A549 (cell line): ENCODE data around the gene PARD3B. TPM values are rescaled to one million over a fixed set of nuclear protein-coding genes. Genes with fewer than 3 reads are reported as not detected.

Experiments
- ATAC-seq, 2 experiments: fragments of 200-7000 bp in 1 of 2; fragments of >200 bp in 1 of 2; cut with Nextera tagmentation in 1 of 2; cut with Tn5 transposase in 1 of 2; 3 replicates each; pipeline versions ENCODE4 v1.8.0 to v1.9.1; 2018 to 2020; ENCODE audit warnings: mild to moderate bottlenecking in 1 of 2, moderate library complexity in 1 of 2
- CTCF ChIA-PET: fragments of 300-600 bp; sonication (Branson Sonifier 250); formaldehyde crosslinking; extraction: SDS; loops from one replicate; lab custom pipeline; 2021; ENCODE audit warnings: antibody characterized with exemption, inconsistent platforms; lab: Yijun Ruan, JAX
- POLR2A ChIA-PET: fragments of 350-600 bp; formaldehyde crosslinking; extraction: SDS; loops from one replicate; lab custom pipeline; 2021; ENCODE audit warnings: antibody characterized with exemption, inconsistent platforms; lab: Yijun Ruan, JAX
- DNase-seq, 2 experiments: peaks; one replicate each; pipeline versions ENCODE4 v3.0.0 to v3.0.0-alpha.2; 2011 to 2016; ENCODE audit warnings: low read depth in 1 of 2, low spot score in 1 of 2
- FAIRE-seq: peaks from 2 replicates; lab custom pipeline; 2011; peaks lifted over from hg19 to GRCh38; lab: Jason Lieb, UNC
- H3K27ac ChIP-seq, 2 experiments: fragments of >200 bp; sonication (Bioruptor Twin); formaldehyde crosslinking; 3 replicates each; pipeline ENCODE4 v1.5.1; 2016 to 2017
- H3K4me1 ChIP-seq: fragments of >200 bp; sonication (Bioruptor Twin); formaldehyde crosslinking; 3 replicates; pipeline ENCODE4 v1.6.1; 2016
- H3K4me2 ChIP-seq: fragments of >200 bp; sonication (Bioruptor Twin); formaldehyde crosslinking; 3 replicates; pipeline ENCODE4 v1.6.1; 2016
- H3K4me3 ChIP-seq: fragments of >200 bp; sonication (Bioruptor Twin); formaldehyde crosslinking; 3 replicates; pipeline ENCODE4 v1.5.1; 2016
- H3K9me3 ChIP-seq: fragments of >200 bp; sonication (Bioruptor Twin); formaldehyde crosslinking; 3 replicates; pipeline ENCODE4 v1.6.1; 2016
- CBX8 ChIP-seq: fragments of 200-600 bp; sonication (generic); IDR thresholded peaks from 2 replicates; pipeline ENCODE4 v1.6.1; 2016
- CEBPB ChIP-seq, 2 experiments: fragments of >200 bp in 1 of 2; sonication (Bioruptor Twin) in 1 of 2; formaldehyde crosslinking in 1 of 2; IDR thresholded peaks; 2 replicates each; pipeline ENCODE4 v1.6.1; 2012 to 2016
- CHD2 ChIP-seq: fragments of 150-350 bp; IDR thresholded peaks from 2 replicates; pipeline ENCODE4 v1.6.1; 2014; ENCODE audit warnings: low read length; ENCODE audit not compliant: partially characterized antibody
- CHD4 ChIP-seq: fragments of 200-600 bp; sonication (generic); IDR thresholded peaks from 2 replicates; pipeline ENCODE4 v1.6.1; 2016; ENCODE audit warnings: antibody characterized with exemption, mild to moderate bottlenecking, borderline replicate concordance
- EHF ChIP-seq: fragments of 250-450 bp; sonication (Bioruptor Pico); IDR thresholded peaks from 2 replicates; pipeline ENCODE4 v1.5.0; 2020; ENCODE audit warnings: mild to moderate bottlenecking
- ELK1 ChIP-seq: fragments of 150-350 bp; IDR thresholded peaks from 2 replicates; pipeline ENCODE4 v1.6.1; 2014; ENCODE audit warnings: low read depth, mild to moderate bottlenecking, low read length
- FOSL2 ChIP-seq, 2 experiments: fragments of 450-650 bp in 1 of 2; fragments of >200 bp in 1 of 2; sonication (Bioruptor Twin) in 1 of 2; formaldehyde crosslinking; IDR thresholded peaks; 2 replicates each; pipeline versions ENCODE4 v1.5.0 to v1.6.1; 2016 to 2020; ENCODE audit warnings: mild to moderate bottlenecking in 1 of 2, moderate library complexity in 1 of 2
- FOXS1 ChIP-seq: fragments of 250-450 bp; sonication (Bioruptor Pico); IDR thresholded peaks from 2 replicates; pipeline ENCODE4 v1.5.0; 2020; ENCODE audit warnings: mild to moderate bottlenecking, moderate library complexity
- HDAC2 ChIP-seq: fragments of 200-600 bp; sonication (generic); IDR thresholded peaks from 2 replicates; pipeline ENCODE4 v1.6.1; 2016
- HEYL ChIP-seq: fragments of 250-450 bp; sonication (Bioruptor Pico); IDR thresholded peaks from 2 replicates; pipeline ENCODE4 v1.8.0; 2021; ENCODE audit warnings: mild to moderate bottlenecking, moderate library complexity
- HOXA7 ChIP-seq: fragments of 250-450 bp; sonication (Bioruptor Pico); IDR thresholded peaks from 2 replicates; pipeline ENCODE4 v1.5.0; 2020; ENCODE audit warnings: mild to moderate bottlenecking, moderate library complexity
- HOXB13 ChIP-seq: fragments of 250-450 bp; sonication (Bioruptor Pico); IDR thresholded peaks from 2 replicates; pipeline ENCODE4 v1.5.0; 2020; ENCODE audit warnings: low read depth, mild to moderate bottlenecking, moderate library complexity
- HOXB5 ChIP-seq: fragments of 250-450 bp; sonication (Bioruptor Pico); IDR thresholded peaks from 2 replicates; pipeline ENCODE4 v1.5.0; 2020; ENCODE audit warnings: mild to moderate bottlenecking, moderate library complexity
- JUN ChIP-seq, 2 experiments: fragments of >200 bp; sonication (Bioruptor Twin); formaldehyde crosslinking; IDR thresholded peaks; 2 replicates in 1 of 2; 3 replicates in 1 of 2; pipeline ENCODE4 v1.6.1; 2016 to 2017
- KDM1A ChIP-seq: fragments of 200-600 bp; sonication (generic); IDR thresholded peaks from 2 replicates; pipeline ENCODE4 v1.6.1; 2016; ENCODE audit warnings: low read depth, mild to moderate bottlenecking
- MYC ChIP-seq: IDR thresholded peaks from 2 replicates; pipeline ENCODE4 v1.6.1; 2012; ENCODE audit warnings: mild to moderate bottlenecking, inconsistent platforms, low read length, improper control_type of control experiment, borderline replicate concordance
- NR3C1 ChIP-seq: fragments of >200 bp; sonication (Bioruptor Twin); formaldehyde crosslinking; IDR thresholded peaks from 3 replicates; pipeline ENCODE4 v1.6.1; 2017
- PHF8 ChIP-seq: fragments of 200-600 bp; sonication (generic); IDR thresholded peaks from 2 replicates; pipeline ENCODE4 v1.6.1; 2016; ENCODE audit warnings: low read depth, mild to moderate bottlenecking, antibody characterized with exemption, moderate library complexity, borderline replicate concordance
- POLR2A ChIP-seq: IDR thresholded peaks from 2 replicates; pipeline ENCODE4 v1.6.1; 2012; ENCODE audit warnings: mild to moderate bottlenecking, low read length
- POLR2AphosphoS2 ChIP-seq: conservative IDR thresholded peaks from 2 replicates; pipeline ENCODE4 v1.6.1; 2012; ENCODE audit warnings: low read length, improper control_type of control experiment, inconsistent platforms
- RAD21 ChIP-seq, 2 experiments: fragments of >200 bp in 1 of 2; sonication (Bioruptor Twin) in 1 of 2; formaldehyde crosslinking in 1 of 2; IDR thresholded peaks in 1 of 2; conservative IDR thresholded peaks in 1 of 2; 2 replicates in 1 of 2; 3 replicates in 1 of 2; pipeline ENCODE4 v1.6.1; 2012 to 2018; ENCODE audit warnings: inconsistent platforms in 1 of 2
- RARB ChIP-seq: fragments of 250-450 bp; sonication (Bioruptor Pico); IDR thresholded peaks from 2 replicates; pipeline ENCODE4 v1.8.0; 2021; ENCODE audit warnings: mild to moderate bottlenecking, moderate library complexity
- RCOR1 ChIP-seq: fragments of 150-350 bp; IDR thresholded peaks from 2 replicates; pipeline ENCODE4 v1.6.1; 2014; ENCODE audit warnings: antibody characterized with exemption, low read length, low read depth
- TP53 ChIP-seq: fragments of 250-450 bp; sonication (Bioruptor Pico); IDR thresholded peaks from 2 replicates; pipeline ENCODE4 v1.5.0; 2021; ENCODE audit warnings: mild to moderate bottlenecking, moderate library complexity
- ZSCAN20 ChIP-seq: fragments of 250-450 bp; sonication (Bioruptor Pico); IDR thresholded peaks from 2 replicates; pipeline ENCODE4 v1.8.0; 2022; ENCODE audit warnings: mild to moderate bottlenecking, moderate library complexity
- WGBS: methylation state at CpG from one replicate; pipeline ENCODE4 v1.1.6; 2017; ENCODE audit errors: missing lambda C conversion rate; 5-methylcytosine and 5-hydroxymethylcytosine counted together
- polyA plus RNA-seq, 4 experiments: library from polyadenylated mRNA; depleted of rRNA in 3 of 4; stranded (reverse); fragments of >200 nt; fragmentation: RNase III in 1 of 4; extraction: RNeasy Plus Mini Kit Qiagen cat#74134 plus additional on column Dnase treatment in 1 of 4; gene quantifications; 2 replicates in 3 of 4; 3 replicates in 1 of 4; pipeline ENCODE4 v1.2.3, GENCODE V29; 2011 to 2017
- TF ChIP-seq, protein P1 (sequence below): fragments of 250-450 bp; sonication (Bioruptor Pico); IDR thresholded peaks from 2 replicates; pipeline ENCODE4 v1.5.0; 2020; ENCODE audit warnings: low read depth, mild to moderate bottlenecking, moderate library complexity
- TF ChIP-seq, protein P2 (sequence below): IDR thresholded peaks from 2 replicates; pipeline ENCODE4 v1.6.1; 2012
- TF ChIP-seq, protein P3 (sequence below): fragments of >200 bp; sonication (Bioruptor Twin); formaldehyde crosslinking; IDR thresholded peaks from 2 replicates; pipeline ENCODE4 v1.6.1; 2016

PARD3B gene
- polyA plus RNA-seq, 2 of the 4 experiments (the other 2 are of a cell fraction), result 1.2 to 2.4 TPM

GRCh38 chr2:205643391-205643885 is 1098.2 kb downstream of the PARD3B start:
- CTCF ChIA-PET, result interaction anchor here (1.4 kb wide), 1 partner anchor 32 kb away, joined by 5 read pairs; no protein-coding TSS in a partner anchor
- TF ChIP-seq, protein P1, sequence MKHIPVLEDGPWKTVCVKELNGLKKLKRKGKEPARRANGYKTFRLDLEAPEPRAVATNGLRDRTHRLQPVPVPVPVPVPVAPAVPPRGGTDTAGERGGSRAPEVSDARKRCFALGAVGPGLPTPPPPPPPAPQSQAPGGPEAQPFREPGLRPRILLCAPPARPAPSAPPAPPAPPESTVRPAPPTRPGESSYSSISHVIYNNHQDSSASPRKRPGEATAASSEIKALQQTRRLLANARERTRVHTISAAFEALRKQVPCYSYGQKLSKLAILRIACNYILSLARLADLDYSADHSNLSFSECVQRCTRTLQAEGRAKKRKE (CRISPR knock-in tag), result no peak
- TF ChIP-seq KDM1A (no peak), CHD2 (no peak), FOSL2 (IDR thresholded peaks at IDR 0.05) (no peak), FOSL2 (CRISPR knock-in tag; IDR thresholded peaks at IDR 0.05) (no peak), HDAC2 (no peak), EHF (no peak), HOXB5 (CRISPR knock-in tag) (no peak), ELK1 (no peak), HOXA7 (CRISPR knock-in tag) (no peak), CEBPB (IDR thresholded peaks at IDR 0.05) (no peak), RARB (CRISPR knock-in tag) (no peak), RCOR1 (no peak), CHD4 (no peak), NR3C1 (no peak), FOXS1 (no peak), HEYL (CRISPR knock-in tag) (no peak)
- TF ChIP-seq, protein P2, sequence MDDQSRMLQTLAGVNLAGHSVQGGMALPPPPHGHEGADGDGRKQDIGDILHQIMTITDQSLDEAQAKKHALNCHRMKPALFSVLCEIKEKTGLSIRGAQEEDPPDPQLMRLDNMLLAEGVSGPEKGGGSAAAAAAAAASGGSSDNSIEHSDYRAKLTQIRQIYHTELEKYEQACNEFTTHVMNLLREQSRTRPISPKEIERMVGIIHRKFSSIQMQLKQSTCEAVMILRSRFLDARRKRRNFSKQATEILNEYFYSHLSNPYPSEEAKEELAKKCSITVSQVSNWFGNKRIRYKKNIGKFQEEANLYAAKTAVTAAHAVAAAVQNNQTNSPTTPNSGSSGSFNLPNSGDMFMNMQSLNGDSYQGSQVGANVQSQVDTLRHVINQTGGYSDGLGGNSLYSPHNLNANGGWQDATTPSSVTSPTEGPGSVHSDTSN, result no peak
- WGBS, result 68% methylated on average over 10 of the region's 10 CpGs
- Histone ChIP-seq H3K4me2 (no peak overlapping the region), H3K4me3 (no peak overlapping the region), H3K9me3 (no peaks in the 10 kb centered on the region), H3K27ac (no peak overlapping the region), H3K4me1 (no peaks in the 10 kb centered on the region)
- FAIRE-seq, result no peak
- POLR2A ChIA-PET, result no interaction called here
- no peak for ATAC-seq
- no peak for DNase-seq

DNA sequence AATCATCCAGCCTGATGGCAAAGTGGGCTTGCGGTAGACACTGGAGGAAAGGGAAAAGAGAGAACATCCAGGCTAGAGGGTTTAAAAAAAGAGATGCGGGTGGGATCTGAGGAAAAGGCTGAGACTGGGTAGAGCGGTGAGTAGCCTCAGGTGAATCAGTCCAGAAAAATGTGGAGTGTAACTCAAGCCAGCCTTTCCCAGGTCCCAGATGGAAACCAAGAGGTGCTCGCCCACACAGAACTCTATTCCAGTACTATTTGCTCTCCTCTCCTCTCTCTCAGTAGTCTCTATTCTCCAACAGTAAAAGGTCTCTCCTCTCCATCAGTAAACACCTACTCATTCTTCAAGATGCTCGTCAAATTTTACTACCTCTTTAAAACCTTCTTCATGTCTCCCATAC is 1098.7 kb downstream of the PARD3B start:
- Histone ChIP-seq H3K4me2 (no peak overlapping the region), H3K4me3 (no peak overlapping the region), H3K9me3 (no peaks in the 10 kb centered on the region), H3K4me1 (no peaks in the 10 kb centered on the region), H3K27ac (no peak overlapping the region)
- no peak for DNase-seq
- ChIA-PET POLR2A (no interaction called here), CTCF (interaction anchor here (1.4 kb wide), 1 partner anchor 32 kb away, joined by 5 read pairs; no protein-coding TSS in a partner anchor)
- ATAC-seq, result no peak
- TF ChIP-seq PHF8 (no peak), HEYL (CRISPR knock-in tag) (no peak), JUN (IDR thresholded peaks at IDR 0.05) (no peak), POLR2AphosphoS2 (no peak), KDM1A (no peak), TP53 (CRISPR knock-in tag) (no peak), HOXB13 (no peak), CBX8 (no peak), MYC (no peak), RAD21 (conservative IDR thresholded peaks at IDR 0.05 in 1 of 2, IDR thresholded peaks at IDR 0.05 in 1 of 2) (no peak), POLR2A (no peak), ZSCAN20 (CRISPR knock-in tag) (no peak), RARB (CRISPR knock-in tag) (no peak)
- TF ChIP-seq, protein P3, sequence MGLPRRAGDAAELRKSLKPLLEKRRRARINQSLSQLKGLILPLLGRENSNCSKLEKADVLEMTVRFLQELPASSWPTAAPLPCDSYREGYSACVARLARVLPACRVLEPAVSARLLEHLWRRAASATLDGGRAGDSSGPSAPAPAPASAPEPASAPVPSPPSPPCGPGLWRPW, result no peak
- TF ChIP-seq, protein P2, result no peak
- WGBS, result 66% methylated on average over 5 of the region's 5 CpGs
- no peak for FAIRE-seq
